ENCODE results near the gene SUMO3. TPM values are rescaled to one million over a fixed set of nuclear protein-coding genes. Genes with fewer than 3 reads are reported as not detected.

SUMO3 gene
- total RNA-seq, 4 donors from 2014 or later, result 62.6 to 88.4 (median 67.4) TPM

DNA sequence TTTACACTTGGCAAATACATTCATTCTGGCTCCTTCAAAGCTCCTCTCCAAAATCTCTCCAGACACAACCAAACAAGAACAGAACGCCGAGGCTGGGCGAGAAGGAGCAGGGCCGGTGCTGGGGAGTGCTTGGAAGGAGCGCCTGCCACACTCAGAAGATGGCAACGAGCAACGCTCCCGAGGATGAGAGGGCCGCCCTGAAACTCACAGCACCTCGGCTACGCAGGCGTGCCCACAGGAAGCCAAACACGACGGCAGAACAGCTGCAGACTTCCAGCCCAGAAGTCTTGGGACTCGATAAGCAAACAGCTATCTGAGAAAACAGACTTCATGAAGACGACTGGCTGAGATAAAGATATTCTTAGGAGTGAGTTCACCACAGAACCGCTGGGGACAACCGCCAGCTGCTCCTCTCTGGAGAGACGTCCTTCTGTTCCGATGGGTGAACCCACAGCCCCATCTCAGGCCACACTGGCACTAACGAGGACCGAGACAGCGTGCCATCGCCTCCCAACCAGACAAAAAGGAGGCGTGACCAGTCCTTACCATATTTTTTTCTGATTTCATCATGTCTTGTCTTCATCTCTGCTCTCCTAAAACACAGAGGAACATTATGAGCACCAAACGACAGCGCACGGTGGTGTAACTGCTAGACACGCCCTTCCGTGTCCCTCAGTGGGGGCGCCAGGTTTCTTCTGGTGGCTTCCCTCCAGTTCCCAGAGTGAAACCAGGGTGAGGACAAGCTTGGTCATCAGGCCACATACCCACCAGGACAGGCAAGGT is 37.0 kb upstream of the SUMO3 start:
- no peak for DNase-seq
- intact Hi-C loops (cut with DNase I; ENCODE audit: low total_unique reads), result no loop called here
- TF ChIP-seq POLR2A (IDR thresholded peaks at IDR 0.05), result no peak
- TF ChIP-seq, protein P1, sequence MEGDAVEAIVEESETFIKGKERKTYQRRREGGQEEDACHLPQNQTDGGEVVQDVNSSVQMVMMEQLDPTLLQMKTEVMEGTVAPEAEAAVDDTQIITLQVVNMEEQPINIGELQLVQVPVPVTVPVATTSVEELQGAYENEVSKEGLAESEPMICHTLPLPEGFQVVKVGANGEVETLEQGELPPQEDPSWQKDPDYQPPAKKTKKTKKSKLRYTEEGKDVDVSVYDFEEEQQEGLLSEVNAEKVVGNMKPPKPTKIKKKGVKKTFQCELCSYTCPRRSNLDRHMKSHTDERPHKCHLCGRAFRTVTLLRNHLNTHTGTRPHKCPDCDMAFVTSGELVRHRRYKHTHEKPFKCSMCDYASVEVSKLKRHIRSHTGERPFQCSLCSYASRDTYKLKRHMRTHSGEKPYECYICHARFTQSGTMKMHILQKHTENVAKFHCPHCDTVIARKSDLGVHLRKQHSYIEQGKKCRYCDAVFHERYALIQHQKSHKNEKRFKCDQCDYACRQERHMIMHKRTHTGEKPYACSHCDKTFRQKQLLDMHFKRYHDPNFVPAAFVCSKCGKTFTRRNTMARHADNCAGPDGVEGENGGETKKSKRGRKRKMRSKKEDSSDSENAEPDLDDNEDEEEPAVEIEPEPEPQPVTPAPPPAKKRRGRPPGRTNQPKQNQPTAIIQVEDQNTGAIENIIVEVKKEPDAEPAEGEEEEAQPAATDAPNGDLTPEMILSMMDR (IDR thresholded peaks at IDR 0.05), result no peak
- H3K9me3 ChIP-seq, result no peaks in the 10 kb centered on the region
- H3K27ac ChIP-seq, result no peak overlapping the region
- H3K4me3 ChIP-seq, result no peak overlapping the region
- H3K4me1 ChIP-seq, result no peaks in the 10 kb centered on the region
- H3K27me3 ChIP-seq, result no peaks in the 10 kb centered on the region
- H3K36me3 ChIP-seq, result no peaks in the 10 kb centered on the region

DNA sequence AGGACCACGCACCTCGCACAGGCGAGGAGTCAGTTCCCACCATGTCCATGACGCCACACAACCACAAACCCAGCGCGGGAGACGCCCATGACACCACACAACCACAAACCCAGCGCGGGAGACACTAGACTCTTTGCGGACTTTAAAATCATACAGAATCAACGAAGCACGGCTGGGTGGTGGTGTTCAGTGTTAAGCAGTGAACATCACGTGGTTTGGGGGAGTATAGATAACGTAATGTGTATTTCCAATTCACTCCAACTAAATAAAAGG is 36.5 kb upstream of the SUMO3 start:
- TF ChIP-seq, protein P1 (IDR thresholded peaks at IDR 0.05), result no peak
- no peak for TF ChIP-seq POLR2A (IDR thresholded peaks at IDR 0.05)
- H3K4me3 ChIP-seq, result no peak overlapping the region
- intact Hi-C loops (cut with DNase I; ENCODE audit: low total_unique reads), result no loop called here
- no peaks in the 10 kb centered on the region for H3K27me3 ChIP-seq
- no peak overlapping the region for H3K27ac ChIP-seq
- no peaks in the 10 kb centered on the region for H3K9me3 ChIP-seq
- DNase-seq, result no peak
- H3K4me1 ChIP-seq, result no peaks in the 10 kb centered on the region
- H3K36me3 ChIP-seq, result no peaks in the 10 kb centered on the region

DNA sequence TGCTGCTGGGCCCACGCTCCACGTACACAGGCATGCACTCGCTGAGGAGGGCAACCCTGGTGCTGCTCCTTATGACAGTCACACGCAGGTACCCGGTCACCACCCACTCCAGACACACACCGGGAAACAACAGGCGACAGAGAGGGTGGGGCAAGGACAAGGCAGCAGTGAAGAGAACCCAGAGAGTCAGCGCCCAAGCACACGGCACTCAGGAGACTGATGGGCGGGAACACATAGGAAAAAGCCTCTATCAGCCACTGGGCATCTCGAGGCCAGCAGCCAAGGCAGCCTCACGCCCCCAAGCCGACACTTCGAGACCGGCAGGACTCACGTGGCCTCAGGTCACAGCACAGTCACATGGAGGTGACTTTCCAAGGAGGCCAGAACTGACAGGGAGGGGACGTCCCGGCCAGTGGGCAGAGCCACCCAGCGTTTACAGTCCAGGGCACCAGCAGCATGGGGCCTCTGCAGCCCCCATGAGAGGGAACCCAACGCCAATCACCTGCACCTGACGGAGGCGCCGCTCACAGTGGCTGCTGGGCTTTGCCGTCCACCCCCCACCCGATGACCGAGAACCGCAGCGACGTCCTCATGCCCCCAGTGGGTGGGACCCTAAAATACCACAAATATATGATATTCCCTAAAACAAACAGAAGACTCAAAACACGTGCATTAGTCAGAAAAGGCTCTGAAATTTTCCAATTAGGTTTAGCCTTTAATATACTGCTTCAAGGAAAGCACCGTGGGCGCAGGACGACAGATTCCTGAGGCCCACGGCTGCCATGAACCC is 35.9 kb upstream of the SUMO3 start:
- Histone ChIP-seq H3K9me3 (no peaks in the 10 kb centered on the region), H3K4me1 (no peaks in the 10 kb centered on the region), H3K27ac (no peak overlapping the region), H3K27me3 (no peaks in the 10 kb centered on the region), H3K36me3 (no peaks in the 10 kb centered on the region), H3K4me3 (no peak overlapping the region)
- DNase-seq, result no peak
- TF ChIP-seq POLR2A (IDR thresholded peaks at IDR 0.05), result no peak
- TF ChIP-seq, protein P1 (IDR thresholded peaks at IDR 0.05), result no peak
- intact Hi-C loops (cut with DNase I; ENCODE audit: low total_unique reads), result no loop called here

- DNase-seq, result no peak
- no peaks in the 10 kb centered on the region for H3K36me3 ChIP-seq
- H3K27ac ChIP-seq, result no peak overlapping the region
- no peak overlapping the region for H3K4me3 ChIP-seq
- H3K4me1 ChIP-seq, result peaks cover 0 to 6% of the 10 kb centered on the region in 2 donors
- H3K27me3 ChIP-seq, result no peaks in the 10 kb centered on the region
- TF ChIP-seq, protein P1 (IDR thresholded peaks at IDR 0.05), result no peak
- TF ChIP-seq POLR2A (IDR thresholded peaks at IDR 0.05), result no peak
- H3K9me3 ChIP-seq, result no peaks in the 10 kb centered on the region
- intact Hi-C loops (cut with DNase I; ENCODE audit: low total_unique reads), result no loop called here
Measured at GRCh38 chr21:44850905-44851657, 33.2 kb upstream of the SUMO3 start.
